ENCODE measurements around the gene SPRED2.

- TF ChIP-seq ZNF274 (IDR thresholded peaks at IDR 0.05; ENCODE audit: low read depth, low read length) = no peak
- no peak for TF ChIP-seq YY1 (IDR thresholded peaks at IDR 0.05; ENCODE audit: insufficient read depth, insufficient read length)
- TF ChIP-seq SUZ12 (IDR thresholded peaks at IDR 0.05; ENCODE audit: extremely low read depth, insufficient read depth, insufficient read length) = no peak
Observed at GRCh38 chr2:65357095-65357958, 75.1 kb downstream of the SPRED2 start.
